HG02970 (cell line): ENCODE results near the gene COL9A3.
"Not testable (repeated sequence)": the region's sequence is repeated elsewhere in the genome, so short reads cannot be mapped to it uniquely, and the experiment has no call there.

Experiments used
- ATAC-seq: cut with Tn5 transposase; IDR thresholded peaks from one replicate; pipeline ENCODE4 v1.9.1; 2021; ENCODE audit warnings: mild to moderate bottlenecking, moderate library complexity, moderate number of reproducible peaks; ENCODE audit not compliant: unreplicated experiment, low FRiP score

Gene COL9A3

GRCh38 chr20:62832212-62832922 is 15.5 kb downstream of the COL9A3 start:
- ATAC-seq: no peak

- no peak for ATAC-seq
These were observed 16.1 kb downstream of the COL9A3 start for GRCh38 chr20:62832951-62833391.

GRCh38 chr20:62834967-62835730 is 18.3 kb downstream of the COL9A3 start:
- no peak for ATAC-seq

GRCh38 chr20:62835931-62836861 is 19.3 kb downstream of the COL9A3 start:
- ATAC-seq: no peak

GRCh38 chr20:62836967-62837490 is 20.2 kb downstream of the COL9A3 start:
- ATAC-seq: no peak

GRCh38 chr20:62837790-62838127 is 20.9 kb downstream of the COL9A3 start:
- ATAC-seq: peak; percentile 7

- ATAC-seq: peak; percentile 64
These were observed 21.5 kb downstream of the COL9A3 start for GRCh38 chr20:62838128-62838891.

- no peak for ATAC-seq
These were observed 22.4 kb downstream of the COL9A3 start for GRCh38 chr20:62839261-62839660.

GRCh38 chr20:62839816-62840215 is 23.0 kb downstream of the COL9A3 start:
- ATAC-seq: no peak

GRCh38 chr20:62840244-62841197 is 23.7 kb downstream of the COL9A3 start:
- no peak for ATAC-seq

- no peak for ATAC-seq
These were observed 24.9 kb downstream of the COL9A3 start for GRCh38 chr20:62841705-62842212.

- ATAC-seq: no peak
These were observed 26.8 kb downstream of the COL9A3 start for GRCh38 chr20:62843656-62844055.

GRCh38 chr20:62844182-62844581 is 27.3 kb downstream of the COL9A3 start:
- no peak for ATAC-seq

- ATAC-seq: no peak
These were observed 28.7 kb downstream of the COL9A3 start for GRCh38 chr20:62845416-62846160.

- no peak for ATAC-seq
These were observed 29.5 kb downstream of the COL9A3 start for GRCh38 chr20:62846166-62846890.

- not testable (repeated sequence) for ATAC-seq
These were observed 32.1 kb downstream of the COL9A3 start for GRCh38 chr20:62848917-62849316.

- no peak for ATAC-seq
These were observed 32.6 kb downstream of the COL9A3 start for GRCh38 chr20:62849431-62849830.
